GM23338 (cell line): ENCODE measurements around the gene HNRNPC. TPM values are rescaled to one million over a fixed set of nuclear protein-coding genes. Genes with fewer than 3 reads are reported as not detected.

Experiments
- ATAC-seq: fragments of 200-7000 bp; cut with Tn5 transposase; 3 replicates; pipeline ENCODE4 v1.9.1; 2020
- DNase-seq: peaks from one replicate; pipeline ENCODE4 v3.0.0-alpha.2; 2015; ENCODE audit warnings: low spot score
- H2AFZ ChIP-seq: fragments of 200-600 bp; sonication (generic); 2 replicates; pipeline ENCODE4 v1.8.0; 2016; ENCODE audit warnings: antibody characterized with exemption, mild to moderate bottlenecking, moderate library complexity
- H3F3A ChIP-seq: fragments of 200-600 bp; sonication (generic); replicated peaks from 2 replicates; pipeline ENCODE4 v1.8.0; 2017; ENCODE audit warnings: antibody characterized with exemption, mixed run types, low read depth
- H3K27ac ChIP-seq: fragments of 200-600 bp; sonication (generic); 2 replicates; pipeline ENCODE4 v1.6.1; 2016; ENCODE audit warnings: low read depth
- H3K27me3 ChIP-seq: fragments of 200-600 bp; sonication (generic); 2 replicates; pipeline ENCODE4 v1.8.0; 2016; ENCODE audit warnings: mild to moderate bottlenecking, mixed run types, moderate library complexity; ENCODE audit not compliant: insufficient read depth
- H3K36me3 ChIP-seq: fragments of 200-600 bp; sonication (generic); 2 replicates; pipeline ENCODE4 v1.8.0; 2016; ENCODE audit warnings: mild to moderate bottlenecking; ENCODE audit not compliant: insufficient read depth
- H3K4me1 ChIP-seq: fragments of 200-600 bp; sonication (generic); 2 replicates; pipeline ENCODE4 v1.8.0; 2016; ENCODE audit warnings: mild to moderate bottlenecking, moderate library complexity; ENCODE audit not compliant: insufficient read depth
- H3K4me2 ChIP-seq: fragments of 200-600 bp; sonication (generic); 2 replicates; pipeline ENCODE4 v1.7.1; 2017; ENCODE audit warnings: mixed run types
- H3K4me3 ChIP-seq: fragments of 200-600 bp; sonication (generic); 2 replicates; pipeline ENCODE4 v1.6.1; 2016; ENCODE audit warnings: mixed run types
- H3K79me2 ChIP-seq: fragments of 200-600 bp; sonication (generic); replicated peaks from 2 replicates; pipeline ENCODE4 v1.8.0; 2017; ENCODE audit warnings: mild to moderate bottlenecking; ENCODE audit not compliant: insufficient read depth
- H3K9me2 ChIP-seq: fragments of 200-600 bp; sonication (generic); 2 replicates; pipeline ENCODE4 v1.8.0; 2017; ENCODE audit not compliant: insufficient read depth
- H4K20me1 ChIP-seq: fragments of 200-600 bp; sonication (generic); replicated peaks from 2 replicates; pipeline ENCODE4 v1.8.0; 2017; ENCODE audit warnings: mild to moderate bottlenecking; ENCODE audit not compliant: insufficient read depth
- H3K27ac Mint-ChIP-seq: 2 replicates; pipeline ENCODE4 v1.8.0; 2020; ENCODE audit warnings: inconsistent platforms, mild to moderate bottlenecking, moderate library complexity, mixed read lengths
- H3K27me3 Mint-ChIP-seq: 3 replicates; pipeline ENCODE4 v1.8.0; 2022; ENCODE audit warnings: low read depth, mild to moderate bottlenecking, moderate library complexity, mixed read lengths, inconsistent platforms; ENCODE audit not compliant: insufficient read depth, poor library complexity
- H3K36me3 Mint-ChIP-seq: 3 replicates; pipeline ENCODE4 v1.8.0; 2021; ENCODE audit warnings: low read depth, mild to moderate bottlenecking, inconsistent platforms, moderate library complexity, mixed read lengths
- H3K4me1 Mint-ChIP-seq: 3 replicates; pipeline ENCODE4 v1.8.0; 2020; ENCODE audit warnings: mild to moderate bottlenecking, inconsistent platforms, mixed read lengths
- H3K4me3 Mint-ChIP-seq: 3 replicates; pipeline ENCODE4 v1.8.0; 2021; ENCODE audit warnings: moderate library complexity, mild to moderate bottlenecking, inconsistent platforms, mixed read lengths
- H3K9me3 Mint-ChIP-seq: 3 replicates; pipeline ENCODE4 v1.8.0; 2020; ENCODE audit warnings: moderate library complexity, mild to moderate bottlenecking, inconsistent platforms, mixed read lengths
- CREB1 ChIP-seq: fragments of 250-450 bp; sonication (Bioruptor Pico); IDR thresholded peaks from 2 replicates; pipeline ENCODE4 v1.5.0; 2020; ENCODE audit warnings: low read depth, mild to moderate bottlenecking, moderate library complexity
- JUNB ChIP-seq: IDR thresholded peaks from one replicate; pipeline ENCODE4 v1.6.1; 2016; ENCODE audit warnings: antibody characterized with exemption; ENCODE audit not compliant: unreplicated experiment
- NANOG ChIP-seq: IDR thresholded peaks from 2 replicates; pipeline ENCODE4 v1.6.1; 2016; ENCODE audit warnings: antibody characterized with exemption, borderline replicate concordance
- POLR2AphosphoS5 ChIP-seq: IDR thresholded peaks from 2 replicates; pipeline ENCODE4 v1.6.1; 2016; ENCODE audit warnings: antibody characterized with exemption, low read depth
- STAT1 ChIP-seq: IDR thresholded peaks from one replicate; pipeline ENCODE4 v1.6.1; 2016; ENCODE audit warnings: antibody characterized with exemption; ENCODE audit not compliant: unreplicated experiment
- ZNF114 ChIP-seq: fragments of 250-450 bp; sonication (Bioruptor Pico); IDR thresholded peaks from 2 replicates; pipeline ENCODE4 v1.5.0; 2020; ENCODE audit warnings: mild to moderate bottlenecking, moderate library complexity
- ZNF331 ChIP-seq: fragments of 250-450 bp; sonication (Bioruptor Pico); IDR thresholded peaks from 2 replicates; pipeline ENCODE4 v1.5.0; 2020; ENCODE audit warnings: low read depth, mild to moderate bottlenecking, moderate library complexity
- polyA plus RNA-seq: library from polyadenylated mRNA; unstranded; fragments of >200 nt; fragmentation: Nextera tagmentation; extraction: Ambion mirVana; gene quantifications from 2 replicates; pipeline ENCODE4 v1.2.1, GENCODE V29; 2016
- total RNA-seq: library from RNA; depleted of rRNA; stranded (reverse); fragments of >200 nt; shearing (Covaris generic); gene quantifications from 2 replicates; pipeline ENCODE4 v1.2.3, GENCODE V29; 2014
- TF ChIP-seq, protein P1 (sequence below): fragments of 250-450 bp; sonication (Bioruptor Pico); IDR thresholded peaks from 2 replicates; pipeline ENCODE4 v1.5.0; 2020; ENCODE audit warnings: mild to moderate bottlenecking, moderate library complexity
- TF ChIP-seq, protein P2 (sequence below): IDR thresholded peaks from 2 replicates; pipeline ENCODE4 v1.6.1; 2016; ENCODE audit warnings: antibody characterized with exemption
- TF ChIP-seq, protein P3 (sequence below), 2 experiments: fragments of 200-600 bp in 1 of 2; sonication (generic) in 1 of 2; conservative IDR thresholded peaks; 2 replicates each; pipeline versions ENCODE4 v1.5.1 to v1.6.1; 2016 to 2017; ENCODE audit warnings: antibody characterized with exemption in 2 of 2, low read depth in 2 of 2, mild to moderate bottlenecking in 2 of 2, moderate library complexity in 1 of 2

HNRNPC gene
- total and polyA plus RNA-seq, 2 experiments from 2014 or later: 1,259 to 1,296 TPM

DNA sequence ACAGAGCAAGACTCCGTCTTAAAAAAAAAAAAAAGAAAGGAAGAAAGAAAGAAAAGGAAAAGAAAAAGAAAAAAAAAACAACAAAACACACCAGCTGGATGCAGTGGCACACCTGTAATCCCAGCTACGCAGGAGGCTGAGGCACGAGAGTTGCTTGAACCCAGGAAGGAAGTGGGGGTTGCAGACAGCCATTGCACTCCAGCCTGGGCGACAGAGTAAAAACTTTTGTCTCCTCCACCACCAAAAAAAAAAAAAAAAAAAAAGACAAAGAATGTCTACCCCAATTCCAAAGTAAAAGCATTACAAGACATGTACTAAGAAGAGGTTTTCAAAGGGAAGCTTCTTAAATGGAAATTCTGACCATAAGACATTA is 53.4 kb downstream of the HNRNPC start (continued):
- TF ChIP-seq, protein P1, sequence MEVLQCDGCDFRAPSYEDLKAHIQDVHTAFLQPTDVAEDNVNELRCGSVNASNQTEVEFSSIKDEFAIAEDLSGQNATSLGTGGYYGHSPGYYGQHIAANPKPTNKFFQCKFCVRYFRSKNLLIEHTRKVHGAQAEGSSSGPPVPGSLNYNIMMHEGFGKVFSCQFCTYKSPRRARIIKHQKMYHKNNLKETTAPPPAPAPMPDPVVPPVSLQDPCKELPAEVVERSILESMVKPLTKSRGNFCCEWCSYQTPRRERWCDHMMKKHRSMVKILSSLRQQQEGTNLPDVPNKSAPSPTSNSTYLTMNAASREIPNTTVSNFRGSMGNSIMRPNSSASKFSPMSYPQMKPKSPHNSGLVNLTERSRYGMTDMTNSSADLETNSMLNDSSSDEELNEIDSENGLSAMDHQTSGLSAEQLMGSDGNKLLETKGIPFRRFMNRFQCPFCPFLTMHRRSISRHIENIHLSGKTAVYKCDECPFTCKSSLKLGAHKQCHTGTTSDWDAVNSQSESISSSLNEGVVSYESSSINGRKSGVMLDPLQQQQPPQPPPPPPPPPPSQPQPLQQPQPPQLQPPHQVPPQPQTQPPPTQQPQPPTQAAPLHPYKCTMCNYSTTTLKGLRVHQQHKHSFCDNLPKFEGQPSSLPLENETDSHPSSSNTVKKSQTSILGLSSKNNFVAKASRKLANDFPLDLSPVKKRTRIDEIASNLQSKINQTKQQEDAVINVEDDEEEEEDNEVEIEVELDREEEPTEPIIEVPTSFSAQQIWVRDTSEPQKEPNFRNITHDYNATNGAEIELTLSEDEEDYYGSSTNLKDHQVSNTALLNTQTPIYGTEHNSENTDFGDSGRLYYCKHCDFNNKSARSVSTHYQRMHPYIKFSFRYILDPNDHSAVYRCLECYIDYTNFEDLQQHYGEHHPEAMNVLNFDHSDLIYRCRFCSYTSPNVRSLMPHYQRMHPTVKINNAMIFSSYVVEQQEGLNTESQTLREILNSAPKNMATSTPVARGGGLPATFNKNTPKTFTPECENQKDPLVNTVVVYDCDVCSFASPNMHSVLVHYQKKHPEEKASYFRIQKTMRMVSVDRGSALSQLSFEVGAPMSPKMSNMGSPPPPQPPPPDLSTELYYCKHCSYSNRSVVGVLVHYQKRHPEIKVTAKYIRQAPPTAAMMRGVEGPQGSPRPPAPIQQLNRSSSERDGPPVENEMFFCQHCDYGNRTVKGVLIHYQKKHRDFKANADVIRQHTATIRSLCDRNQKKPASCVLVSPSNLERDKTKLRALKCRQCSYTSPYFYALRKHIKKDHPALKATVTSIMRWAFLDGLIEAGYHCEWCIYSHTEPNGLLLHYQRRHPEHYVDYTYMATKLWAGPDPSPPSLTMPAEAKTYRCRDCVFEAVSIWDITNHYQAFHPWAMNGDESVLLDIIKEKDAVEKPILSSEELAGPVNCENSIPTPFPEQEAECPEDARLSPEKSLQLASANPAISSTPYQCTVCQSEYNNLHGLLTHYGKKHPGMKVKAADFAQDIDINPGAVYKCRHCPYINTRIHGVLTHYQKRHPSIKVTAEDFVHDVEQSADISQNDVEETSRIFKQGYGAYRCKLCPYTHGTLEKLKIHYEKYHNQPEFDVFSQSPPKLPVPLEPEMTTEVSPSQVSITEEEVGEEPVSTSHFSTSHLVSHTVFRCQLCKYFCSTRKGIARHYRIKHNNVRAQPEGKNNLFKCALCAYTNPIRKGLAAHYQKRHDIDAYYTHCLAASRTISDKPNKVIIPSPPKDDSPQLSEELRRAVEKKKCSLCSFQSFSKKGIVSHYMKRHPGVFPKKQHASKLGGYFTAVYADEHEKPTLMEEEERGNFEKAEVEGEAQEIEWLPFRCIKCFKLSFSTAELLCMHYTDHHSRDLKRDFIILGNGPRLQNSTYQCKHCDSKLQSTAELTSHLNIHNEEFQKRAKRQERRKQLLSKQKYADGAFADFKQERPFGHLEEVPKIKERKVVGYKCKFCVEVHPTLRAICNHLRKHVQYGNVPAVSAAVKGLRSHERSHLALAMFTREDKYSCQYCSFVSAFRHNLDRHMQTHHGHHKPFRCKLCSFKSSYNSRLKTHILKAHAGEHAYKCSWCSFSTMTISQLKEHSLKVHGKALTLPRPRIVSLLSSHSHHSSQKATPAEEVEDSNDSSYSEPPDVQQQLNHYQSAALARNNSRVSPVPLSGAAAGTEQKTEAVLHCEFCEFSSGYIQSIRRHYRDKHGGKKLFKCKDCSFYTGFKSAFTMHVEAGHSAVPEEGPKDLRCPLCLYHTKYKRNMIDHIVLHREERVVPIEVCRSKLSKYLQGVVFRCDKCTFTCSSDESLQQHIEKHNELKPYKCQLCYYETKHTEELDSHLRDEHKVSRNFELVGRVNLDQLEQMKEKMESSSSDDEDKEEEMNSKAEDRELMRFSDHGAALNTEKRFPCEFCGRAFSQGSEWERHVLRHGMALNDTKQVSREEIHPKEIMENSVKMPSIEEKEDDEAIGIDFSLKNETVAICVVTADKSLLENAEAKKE (CRISPR knock-in tag): no peak
- TF ChIP-seq, protein P2, sequence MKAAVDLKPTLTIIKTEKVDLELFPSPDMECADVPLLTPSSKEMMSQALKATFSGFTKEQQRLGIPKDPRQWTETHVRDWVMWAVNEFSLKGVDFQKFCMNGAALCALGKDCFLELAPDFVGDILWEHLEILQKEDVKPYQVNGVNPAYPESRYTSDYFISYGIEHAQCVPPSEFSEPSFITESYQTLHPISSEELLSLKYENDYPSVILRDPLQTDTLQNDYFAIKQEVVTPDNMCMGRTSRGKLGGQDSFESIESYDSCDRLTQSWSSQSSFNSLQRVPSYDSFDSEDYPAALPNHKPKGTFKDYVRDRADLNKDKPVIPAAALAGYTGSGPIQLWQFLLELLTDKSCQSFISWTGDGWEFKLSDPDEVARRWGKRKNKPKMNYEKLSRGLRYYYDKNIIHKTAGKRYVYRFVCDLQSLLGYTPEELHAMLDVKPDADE: no peak
- no peak for TF ChIP-seq ZNF114 (CRISPR knock-in tag)
- TF ChIP-seq JUNB: no peak

DNA sequence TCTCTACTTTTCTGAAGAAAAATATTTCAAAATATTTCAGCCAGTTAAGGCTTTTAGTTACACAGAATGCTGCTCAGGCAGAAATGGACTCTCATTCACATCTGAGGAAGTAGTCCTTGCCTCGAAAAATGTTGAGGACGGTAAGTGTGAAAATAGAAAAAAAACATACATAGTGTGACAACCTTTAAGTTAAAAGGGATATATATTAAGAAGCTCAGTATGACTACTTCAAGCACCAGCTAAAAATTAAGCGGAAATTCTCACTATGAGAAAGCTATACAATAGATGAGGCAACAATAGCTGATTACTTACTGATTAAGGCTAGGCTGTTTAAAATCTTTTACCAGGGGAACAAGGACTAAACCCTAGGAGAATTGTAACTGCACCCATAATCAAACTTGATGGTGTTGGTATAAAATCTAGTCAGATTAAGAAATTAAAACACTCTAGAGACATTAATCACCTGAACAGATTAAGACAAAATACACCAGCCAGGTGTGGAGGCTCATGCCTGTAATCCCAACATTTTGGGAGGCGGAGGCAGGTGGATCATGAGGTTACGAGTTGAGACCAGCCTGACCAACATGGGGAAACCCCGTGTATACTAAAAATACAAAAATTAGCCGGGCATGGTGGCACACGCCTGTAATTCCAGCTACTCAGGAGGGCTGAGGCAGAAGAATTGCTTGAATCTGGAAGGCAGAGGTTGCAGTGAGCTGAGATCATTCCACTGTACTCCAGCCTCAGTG is 53.9 kb downstream of the HNRNPC start:
- Histone ChIP-seq H3K27me3 (no peaks in the 10 kb centered on the region), H4K20me1 (peaks cover 90% of the 10 kb centered on the region), H3K36me3 (peaks cover 79% of the 10 kb centered on the region), H2AFZ (no peak overlapping the region), H3K4me2 (no peak overlapping the region), H3K9me2 (no peaks in the 10 kb centered on the region), H3K79me2 (peaks cover 83% of the 10 kb centered on the region), H3K4me1 (peaks cover 30% of the 10 kb centered on the region), H3F3A (peaks cover 41% of the 10 kb centered on the region), H3K27ac (peak overlapping the region; percentile 74), H3K4me3 (no peak overlapping the region)
- Mint-ChIP-seq H3K36me3 (peaks cover 93% of the 10 kb centered on the region), H3K27me3 (peaks cover 9% of the 10 kb centered on the region), H3K9me3 (no peaks in the 10 kb centered on the region; the same call in 2 of the 3 replicates), H3K4me1 (peaks cover 59% of the 10 kb centered on the region), H3K4me3 (no peak overlapping the region), H3K27ac (peak overlapping the region; percentile 56)
- DNase-seq (no peak), ATAC-seq (no peak)
- TF ChIP-seq, protein P2: no peak
- TF ChIP-seq POLR2AphosphoS5: no peak
- TF ChIP-seq, protein P3, sequence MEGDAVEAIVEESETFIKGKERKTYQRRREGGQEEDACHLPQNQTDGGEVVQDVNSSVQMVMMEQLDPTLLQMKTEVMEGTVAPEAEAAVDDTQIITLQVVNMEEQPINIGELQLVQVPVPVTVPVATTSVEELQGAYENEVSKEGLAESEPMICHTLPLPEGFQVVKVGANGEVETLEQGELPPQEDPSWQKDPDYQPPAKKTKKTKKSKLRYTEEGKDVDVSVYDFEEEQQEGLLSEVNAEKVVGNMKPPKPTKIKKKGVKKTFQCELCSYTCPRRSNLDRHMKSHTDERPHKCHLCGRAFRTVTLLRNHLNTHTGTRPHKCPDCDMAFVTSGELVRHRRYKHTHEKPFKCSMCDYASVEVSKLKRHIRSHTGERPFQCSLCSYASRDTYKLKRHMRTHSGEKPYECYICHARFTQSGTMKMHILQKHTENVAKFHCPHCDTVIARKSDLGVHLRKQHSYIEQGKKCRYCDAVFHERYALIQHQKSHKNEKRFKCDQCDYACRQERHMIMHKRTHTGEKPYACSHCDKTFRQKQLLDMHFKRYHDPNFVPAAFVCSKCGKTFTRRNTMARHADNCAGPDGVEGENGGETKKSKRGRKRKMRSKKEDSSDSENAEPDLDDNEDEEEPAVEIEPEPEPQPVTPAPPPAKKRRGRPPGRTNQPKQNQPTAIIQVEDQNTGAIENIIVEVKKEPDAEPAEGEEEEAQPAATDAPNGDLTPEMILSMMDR (conservative IDR thresholded peaks at IDR 0.05; ENCODE audit: low read depth in 2 of 2): no peak
- TF ChIP-seq NANOG: no peak
- TF ChIP-seq ZNF331 (CRISPR knock-in tag): no peak
- TF ChIP-seq ZNF114 (CRISPR knock-in tag): no peak
- TF ChIP-seq STAT1: no peak
- no peak for TF ChIP-seq JUNB
- no peak for TF ChIP-seq CREB1 (CRISPR knock-in tag)
